Measurements from ENCODE around the gene NBEA.
"Not testable (repeated sequence)": the region's sequence is repeated elsewhere in the genome, so short reads cannot be mapped to it uniquely, and the experiment has no call there.

The NBEA gene

GRCh38 chr13:34939771-34940170 lies 2.3 kb upstream of the NBEA start:
- H3K27me3 Mint-ChIP-seq, result peaks cover 32% of the 10 kb centered on the region
- H3K4me1 Mint-ChIP-seq, result peaks cover 16% of the 10 kb centered on the region
- no peak overlapping the region for H3K4me3 Mint-ChIP-seq
- H3K27ac Mint-ChIP-seq, result no peak overlapping the region
- no peaks in the 10 kb centered on the region for H3K9me3 Mint-ChIP-seq
- H3K36me3 Mint-ChIP-seq, result no peaks in the 10 kb centered on the region

- H3K9me3 Mint-ChIP-seq, result no peaks in the 10 kb centered on the region
- peaks cover 16% of the 10 kb centered on the region for H3K4me1 Mint-ChIP-seq
- no peak overlapping the region for H3K27ac Mint-ChIP-seq
- no peaks in the 10 kb centered on the region for H3K36me3 Mint-ChIP-seq
- peak overlapping the region; percentile 86 for H3K4me3 Mint-ChIP-seq
- H3K27me3 Mint-ChIP-seq, result peaks cover 34% of the 10 kb centered on the region
Measured at GRCh38 chr13:34941436-34941834, 635 bp upstream of the NBEA start.

- Mint-ChIP-seq H3K27ac (no peak overlapping the region), H3K4me1 (peaks cover 16% of the 10 kb centered on the region), H3K4me3 (peak overlapping the region; percentile 86), H3K36me3 (no peaks in the 10 kb centered on the region), H3K9me3 (no peaks in the 10 kb centered on the region), H3K27me3 (peaks cover 35% of the 10 kb centered on the region)
Measured at GRCh38 chr13:34942732-34943435, 814 bp downstream of the NBEA start.

DNA sequence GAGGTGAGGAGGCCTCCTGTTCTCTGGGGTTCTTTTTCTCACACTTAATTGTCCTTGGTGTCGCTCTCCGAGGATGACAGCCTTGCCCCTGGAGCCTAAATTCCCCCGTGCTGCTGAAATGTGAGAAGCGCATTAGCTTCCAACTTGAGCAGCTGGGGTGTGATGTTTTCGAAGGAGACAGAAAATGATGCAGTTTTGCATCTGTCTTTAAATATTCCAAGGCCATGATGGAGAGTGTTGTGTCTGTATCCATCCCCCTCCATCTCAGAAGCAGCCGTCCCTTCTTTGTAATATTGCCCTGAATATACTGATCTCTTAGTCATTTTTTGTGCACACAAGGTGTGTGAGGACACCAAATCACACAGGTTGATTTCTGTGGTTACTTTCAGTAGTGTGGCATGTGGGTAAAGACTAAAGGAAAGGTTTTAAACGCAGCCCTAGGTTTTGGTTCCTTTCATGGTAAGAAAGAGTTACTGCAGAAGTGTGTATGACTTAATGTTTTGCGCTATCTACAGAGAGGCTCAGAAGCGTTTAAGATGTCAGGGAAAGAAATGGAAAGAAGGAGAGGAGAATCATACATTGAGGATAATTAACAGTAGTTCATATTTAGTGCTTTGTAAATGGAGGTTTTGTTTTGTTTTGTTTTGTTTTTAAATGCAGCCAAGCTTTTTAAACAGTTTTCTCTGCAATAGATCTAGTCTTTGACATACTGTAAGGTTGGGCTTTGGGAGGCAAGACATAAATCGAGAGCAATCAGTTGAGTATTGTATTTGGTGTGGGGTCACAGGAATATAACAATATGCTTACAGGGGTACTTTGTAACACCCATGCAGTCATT lies 1.6 kb downstream of the NBEA start:
- no peaks in the 10 kb centered on the region for H3K36me3 Mint-ChIP-seq
- H3K4me3 Mint-ChIP-seq, result peak overlapping the region; percentile 86
- no peak overlapping the region for H3K27ac Mint-ChIP-seq
- peaks cover 39% of the 10 kb centered on the region for H3K27me3 Mint-ChIP-seq
- H3K9me3 Mint-ChIP-seq, result no peaks in the 10 kb centered on the region
- peaks cover 16% of the 10 kb centered on the region for H3K4me1 Mint-ChIP-seq

GRCh38 chr13:34944274-34944634 lies 2.2 kb downstream of the NBEA start:
- peaks cover 40% of the 10 kb centered on the region for H3K27me3 Mint-ChIP-seq
- no peak overlapping the region for H3K4me3 Mint-ChIP-seq
- H3K4me1 Mint-ChIP-seq, result peaks cover 16% of the 10 kb centered on the region
- no peaks in the 10 kb centered on the region for H3K9me3 Mint-ChIP-seq
- H3K27ac Mint-ChIP-seq, result no peak overlapping the region
- H3K36me3 Mint-ChIP-seq, result no peaks in the 10 kb centered on the region

DNA sequence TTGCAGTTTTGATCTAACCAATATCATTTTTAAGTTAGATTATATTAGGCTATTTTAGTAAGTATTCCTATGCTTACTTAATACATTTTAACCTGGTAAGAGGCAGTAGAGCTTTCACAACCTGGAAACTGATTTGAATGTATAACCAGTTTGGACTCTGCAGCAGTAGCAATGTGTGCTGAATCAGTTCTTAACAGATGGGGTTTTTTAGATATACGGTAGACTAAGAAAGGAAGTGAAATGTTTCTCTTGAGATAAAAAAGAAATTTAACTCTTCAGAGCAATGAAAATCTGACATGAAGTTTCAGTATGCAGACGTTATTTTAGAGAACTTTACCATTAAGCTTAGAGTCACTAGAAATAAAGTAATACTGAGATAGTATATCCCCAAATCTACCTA lies 2.7 kb downstream of the NBEA start:
- no peak overlapping the region for H3K4me3 Mint-ChIP-seq
- no peaks in the 10 kb centered on the region for H3K9me3 Mint-ChIP-seq
- peaks cover 39% of the 10 kb centered on the region for H3K27me3 Mint-ChIP-seq
- H3K4me1 Mint-ChIP-seq, result peaks cover 16% of the 10 kb centered on the region
- H3K36me3 Mint-ChIP-seq, result no peaks in the 10 kb centered on the region
- no peak overlapping the region for H3K27ac Mint-ChIP-seq

- Mint-ChIP-seq H3K27me3 (peaks cover 10% of the 10 kb centered on the region), H3K4me3 (no peak overlapping the region), H3K27ac (no peak overlapping the region), H3K36me3 (no peaks in the 10 kb centered on the region), H3K9me3 (peaks cover 5% of the 10 kb centered on the region), H3K4me1 (no peaks in the 10 kb centered on the region)
Measured at GRCh38 chr13:34951528-34951927, 9.5 kb downstream of the NBEA start.

DNA sequence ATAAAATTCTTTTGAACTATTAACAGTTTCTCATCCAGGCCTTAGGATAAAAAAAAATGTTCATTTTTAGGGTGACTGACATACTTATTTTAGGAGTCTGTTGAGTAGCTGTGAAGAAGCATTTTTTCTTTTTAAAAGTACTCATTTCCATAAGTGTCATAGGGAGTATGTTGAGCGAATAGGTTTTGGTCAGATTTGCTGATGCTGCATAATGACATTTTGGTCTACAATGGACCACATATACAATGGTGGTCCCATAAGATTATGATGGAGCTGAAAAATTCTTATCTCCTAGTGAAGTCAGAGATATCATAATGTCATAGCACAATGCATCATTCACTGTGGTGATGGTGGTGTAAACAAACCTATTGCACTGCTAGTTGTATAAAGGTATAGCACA lies 17.4 kb downstream of the NBEA start:
- Mint-ChIP-seq H3K4me3 (no peak overlapping the region), H3K27ac (no peak overlapping the region), H3K27me3 (no peaks in the 10 kb centered on the region), H3K9me3 (peaks cover 5% of the 10 kb centered on the region), H3K4me1 (no peaks in the 10 kb centered on the region), H3K36me3 (no peaks in the 10 kb centered on the region)

GRCh38 chr13:34964558-34964957 lies 22.5 kb downstream of the NBEA start:
- H3K4me3 Mint-ChIP-seq, result no peak overlapping the region
- no peaks in the 10 kb centered on the region for H3K4me1 Mint-ChIP-seq
- H3K9me3 Mint-ChIP-seq, result no peaks in the 10 kb centered on the region
- no peak overlapping the region for H3K27ac Mint-ChIP-seq
- no peaks in the 10 kb centered on the region for H3K36me3 Mint-ChIP-seq
- H3K27me3 Mint-ChIP-seq, result no peaks in the 10 kb centered on the region

GRCh38 chr13:34967851-34968562 lies 25.9 kb downstream of the NBEA start:
- no peaks in the 10 kb centered on the region for H3K9me3 Mint-ChIP-seq
- no peak overlapping the region for H3K27ac Mint-ChIP-seq
- no peaks in the 10 kb centered on the region for H3K36me3 Mint-ChIP-seq
- no peaks in the 10 kb centered on the region for H3K27me3 Mint-ChIP-seq
- H3K4me1 Mint-ChIP-seq, result no peaks in the 10 kb centered on the region
- H3K4me3 Mint-ChIP-seq, result no peak overlapping the region

GRCh38 chr13:34969539-34969938 lies 27.5 kb downstream of the NBEA start:
- H3K27me3 Mint-ChIP-seq, H3K9me3 Mint-ChIP-seq, H3K4me3 Mint-ChIP-seq, H3K36me3 Mint-ChIP-seq, H3K4me1 Mint-ChIP-seq, H3K27ac Mint-ChIP-seq: not testable (repeated sequence)

DNA sequence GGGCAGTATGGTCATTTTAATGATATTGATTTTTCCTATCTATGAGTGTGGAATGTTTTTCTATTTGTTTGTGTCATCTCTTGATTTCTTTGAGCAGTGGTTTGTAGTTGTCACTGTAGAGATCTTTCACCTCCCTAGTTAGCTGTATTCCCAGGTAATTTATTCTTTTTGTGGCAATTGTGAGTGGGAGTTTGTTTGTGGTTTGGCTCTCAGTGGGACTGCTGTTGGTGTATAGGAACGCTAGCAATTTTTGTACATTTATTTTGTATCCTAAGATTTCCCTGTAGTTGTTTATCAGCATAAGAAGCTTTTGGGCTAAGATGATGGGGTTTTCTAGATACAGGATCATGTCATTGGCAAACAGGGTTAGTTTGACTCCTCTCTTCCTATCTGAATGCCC lies 28.9 kb downstream of the NBEA start:
- H3K27me3 Mint-ChIP-seq, result no peaks in the 10 kb centered on the region
- H3K9me3 Mint-ChIP-seq, result no peaks in the 10 kb centered on the region
- H3K36me3 Mint-ChIP-seq, result no peaks in the 10 kb centered on the region
- no peak overlapping the region for H3K4me3 Mint-ChIP-seq
- no peak overlapping the region for H3K27ac Mint-ChIP-seq
- H3K4me1 Mint-ChIP-seq, result no peaks in the 10 kb centered on the region

DNA sequence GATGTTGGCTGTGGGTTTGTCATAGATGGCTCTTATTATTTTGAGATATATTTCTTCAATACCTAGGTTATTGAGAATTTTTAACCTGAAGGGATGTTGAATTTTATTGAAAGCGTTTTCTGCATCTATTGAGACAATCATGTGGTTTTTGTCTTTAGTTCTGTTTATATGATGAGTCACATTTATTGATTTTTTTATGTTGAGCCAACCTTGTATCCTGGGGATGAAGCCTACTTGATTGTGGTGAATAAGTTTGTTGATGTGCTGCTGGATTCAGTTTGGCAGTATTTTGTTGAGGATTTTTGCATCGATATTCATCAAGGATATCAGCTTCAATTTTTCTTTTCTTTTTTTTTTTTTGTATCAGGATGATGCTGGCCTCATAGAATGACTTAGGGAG lies 29.4 kb downstream of the NBEA start:
- Mint-ChIP-seq H3K4me3 (no peak overlapping the region), H3K9me3 (no peaks in the 10 kb centered on the region), H3K36me3 (no peaks in the 10 kb centered on the region), H3K27ac (no peak overlapping the region), H3K27me3 (no peaks in the 10 kb centered on the region), H3K4me1 (no peaks in the 10 kb centered on the region)

- not testable (repeated sequence) for H3K27me3 Mint-ChIP-seq, H3K4me1 Mint-ChIP-seq
Measured at GRCh38 chr13:34985199-34985598, 43.1 kb downstream of the NBEA start.

DNA sequence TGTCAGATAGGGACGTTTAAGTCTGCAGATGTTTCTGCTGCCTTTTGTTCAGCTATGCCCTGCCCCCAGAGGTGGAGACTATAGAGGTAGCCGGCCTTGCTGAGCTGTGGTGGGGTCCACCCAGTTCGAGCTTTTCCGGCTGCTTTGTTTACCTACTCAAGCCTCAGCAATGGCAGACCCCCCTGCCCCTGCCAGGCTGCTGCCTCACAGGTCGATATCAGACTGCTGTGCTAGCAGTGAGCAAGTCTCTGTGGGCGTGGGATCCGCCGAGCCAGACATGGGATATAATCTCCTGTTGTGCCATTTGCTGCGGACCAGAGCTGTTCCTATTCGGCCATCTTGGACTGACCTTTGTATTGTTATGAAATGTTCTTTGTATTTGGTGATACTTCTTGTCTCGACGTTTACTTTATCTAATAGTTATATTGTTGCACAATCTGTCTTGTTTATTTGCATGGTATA lies 46.3 kb downstream of the NBEA start:
- H3K4me1 Mint-ChIP-seq, result no peaks in the 10 kb centered on the region
- H3K27ac Mint-ChIP-seq, result no peak overlapping the region
- H3K9me3 Mint-ChIP-seq, result peaks cover 6% of the 10 kb centered on the region
- H3K27me3 Mint-ChIP-seq, result no peaks in the 10 kb centered on the region
- peaks cover 3% of the 10 kb centered on the region for H3K36me3 Mint-ChIP-seq
- no peak overlapping the region for H3K4me3 Mint-ChIP-seq

More at GRCh38 chr13:34985199-34985598, 43.1 kb downstream of the NBEA start:
- H3K36me3 Mint-ChIP-seq, H3K9me3 Mint-ChIP-seq, H3K27ac Mint-ChIP-seq, H3K4me3 Mint-ChIP-seq: not testable (repeated sequence)

Measured in activated naive CD4-positive, alpha-beta T cell treated with anti-CD3 and anti-CD28 coated beads, Interleukin-2, amount 50 U/mL, for 24 hours (primary cell).